GM18873 (cell line): ENCODE measurements around the gene ZNF611.
A peak's percentile ranks its signal among the peaks of the same experiment; 100 is the strongest.
"Not testable (repeated sequence)": the region's sequence is repeated elsewhere in the genome, so short reads cannot be mapped to it uniquely, and the experiment has no call there.

ENCODE experiments used
- ATAC-seq: cut with Tn5 transposase; IDR thresholded peaks from one replicate; pipeline ENCODE4 v1.9.1; 2021; ENCODE audit warnings: mild to moderate bottlenecking, moderate library complexity, moderate number of reproducible peaks; ENCODE audit not compliant: unreplicated experiment, low FRiP score

Gene ZNF611

GRCh38 chr19:52734893-52735661 is at the start of gene ZNF611:
ZNF611 (minus strand) TSS chr19:52735044; CDS start chr19:52715894, 19,150 bp downstream.
- ATAC-seq = peak; percentile 81

- not testable (repeated sequence) for ATAC-seq
These were observed 48.0 kb upstream of the ZNF611 start for GRCh38 chr19:52782864-52783263.

GRCh38 chr19:52778811-52779210 is 44.0 kb upstream of the ZNF611 start:
- no peak for ATAC-seq

GRCh38 chr19:52756447-52756846 is 21.6 kb upstream of the ZNF611 start:
- ATAC-seq = not testable (repeated sequence)

GRCh38 chr19:52749780-52750179 is 14.9 kb upstream of the ZNF611 start:
- ATAC-seq = no peak

- ATAC-seq = no peak
These were observed 13.6 kb upstream of the ZNF611 start for GRCh38 chr19:52748336-52748950.

- not testable (repeated sequence) for ATAC-seq
These were observed 11.1 kb upstream of the ZNF611 start for GRCh38 chr19:52745919-52746318.

GRCh38 chr19:52743091-52743490 is 8.2 kb upstream of the ZNF611 start:
- ATAC-seq = no peak

- ATAC-seq = no peak
These were observed 7.7 kb upstream of the ZNF611 start for GRCh38 chr19:52742516-52742915.

GRCh38 chr19:52741951-52742485 is 7.2 kb upstream of the ZNF611 start:
- ATAC-seq = no peak

GRCh38 chr19:52741371-52741770 is 6.5 kb upstream of the ZNF611 start:
- not testable (repeated sequence) for ATAC-seq

- ATAC-seq = no peak
These were observed 4.7 kb upstream of the ZNF611 start for GRCh38 chr19:52739576-52739975.

GRCh38 chr19:52735734-52736133 is 890 bp upstream of the ZNF611 start:
- ATAC-seq = no peak

- no peak for ATAC-seq
These were observed 432 bp downstream of the ZNF611 start for GRCh38 chr19:52734331-52734892.

GRCh38 chr19:52726051-52726450 is 8.8 kb downstream of the ZNF611 start:
- not testable (repeated sequence) for ATAC-seq

GRCh38 chr19:52725528-52725961 is 9.3 kb downstream of the ZNF611 start:
- no peak for ATAC-seq

- no peak for ATAC-seq
These were observed 9.9 kb downstream of the ZNF611 start for GRCh38 chr19:52724701-52725514.

GRCh38 chr19:52723907-52724598 is 10.8 kb downstream of the ZNF611 start:
- not testable (repeated sequence) for ATAC-seq

GRCh38 chr19:52722062-52723003 is 12.5 kb downstream of the ZNF611 start:
- no peak for ATAC-seq
